NCI-H2171 treated with DMSO at 0.1 percent for 48 hours (cell line): ENCODE measurements around the gene CD2AP.
"Not testable (repeated sequence)": the region's sequence is repeated elsewhere in the genome, so short reads cannot be mapped to it uniquely, and the experiment has no call there.

Experiments
- DNase-seq: peaks from one replicate; lab custom pipeline; 2025; lab: John Stamatoyannopoulos, UW

CD2AP gene

DNA sequence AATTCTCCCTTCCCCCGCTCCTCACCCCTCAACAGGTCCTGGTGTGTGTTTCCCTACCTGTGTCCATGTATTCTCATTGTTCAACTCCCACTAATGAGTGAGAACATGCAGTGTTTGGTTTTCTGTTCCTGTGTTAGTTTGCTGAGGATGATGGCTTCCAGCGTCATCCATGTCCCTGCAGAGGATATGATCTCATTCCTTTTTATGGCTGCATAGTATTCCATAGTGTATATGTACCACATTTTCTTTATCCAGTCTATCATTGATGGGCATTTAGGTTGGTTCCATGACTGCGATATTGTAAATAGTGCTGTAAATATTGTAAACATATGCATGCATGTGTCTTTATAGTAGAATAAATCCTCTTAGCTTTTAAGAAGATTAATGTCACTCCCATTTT, 89.0 kb downstream of the CD2AP start:
- DNase-seq, result not testable (repeated sequence)

DNA sequence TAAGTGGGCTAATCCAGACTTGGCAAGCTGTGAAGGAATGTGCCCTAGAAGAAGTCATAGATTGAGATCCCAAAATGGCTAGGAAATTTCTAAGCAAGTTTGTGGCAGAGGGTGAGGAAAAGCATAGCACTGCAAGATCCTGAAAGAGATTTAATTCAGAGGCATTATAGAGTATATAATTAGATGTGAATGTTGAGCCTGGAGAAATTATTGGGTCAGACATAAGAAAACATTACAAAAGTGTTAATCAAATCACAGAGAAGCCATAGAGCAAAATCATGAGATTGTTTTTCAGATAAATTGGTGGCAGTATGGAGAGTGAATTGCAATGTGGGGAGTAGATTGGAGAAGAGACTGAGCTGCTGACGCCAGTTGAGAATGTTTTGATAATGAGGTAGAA, 90.0 kb downstream of the CD2AP start:
- no peak for DNase-seq

- DNase-seq, result no peak
These were observed 93.9 kb downstream of the CD2AP start for GRCh38 chr6:47571488-47571887.

- no peak for DNase-seq
These were observed 95.5 kb downstream of the CD2AP start for GRCh38 chr6:47573109-47573508.

DNA sequence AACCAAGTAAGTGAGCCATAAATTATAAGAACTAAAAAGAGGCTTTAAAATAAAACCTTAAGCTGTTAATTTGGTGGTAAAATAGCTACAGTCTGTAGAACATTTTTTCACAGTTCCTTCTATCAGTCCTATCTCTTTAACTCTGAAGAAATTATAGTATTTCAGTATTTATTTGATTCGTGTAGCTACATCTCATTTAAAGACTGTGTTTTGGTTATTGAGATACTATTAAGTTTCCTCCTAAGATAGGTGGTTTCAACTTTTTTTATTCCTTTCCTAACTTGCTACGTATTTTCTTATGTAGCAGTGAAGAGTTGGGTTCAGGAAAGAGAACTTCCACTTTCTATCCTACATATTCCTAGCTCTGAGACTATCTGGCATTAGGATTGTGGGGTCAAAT, 97.2 kb downstream of the CD2AP start:
- DNase-seq, result no peak

DNA sequence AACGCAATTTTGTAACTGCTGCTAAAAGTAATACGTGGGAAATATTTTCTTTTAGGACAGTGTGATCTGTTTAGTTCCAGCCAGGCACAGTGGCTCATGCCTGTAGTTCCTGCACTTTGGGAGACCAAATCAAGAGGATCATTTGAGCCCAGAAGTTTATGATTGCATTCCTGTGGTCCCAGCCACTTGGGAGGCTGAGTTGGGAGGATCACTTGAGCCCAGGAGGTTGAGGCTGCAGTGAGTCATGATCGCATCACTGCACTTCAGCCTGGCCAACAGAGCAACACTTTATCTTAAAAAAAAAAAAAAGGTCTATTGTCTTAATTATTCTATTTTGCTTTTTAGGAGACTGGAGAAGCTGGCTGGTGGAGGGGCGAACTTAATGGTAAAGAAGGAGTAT, 101.5 kb downstream of the CD2AP start:
- no peak for DNase-seq

- DNase-seq, result no peak
These were observed 104.0 kb downstream of the CD2AP start for GRCh38 chr6:47581591-47581990.

DNA sequence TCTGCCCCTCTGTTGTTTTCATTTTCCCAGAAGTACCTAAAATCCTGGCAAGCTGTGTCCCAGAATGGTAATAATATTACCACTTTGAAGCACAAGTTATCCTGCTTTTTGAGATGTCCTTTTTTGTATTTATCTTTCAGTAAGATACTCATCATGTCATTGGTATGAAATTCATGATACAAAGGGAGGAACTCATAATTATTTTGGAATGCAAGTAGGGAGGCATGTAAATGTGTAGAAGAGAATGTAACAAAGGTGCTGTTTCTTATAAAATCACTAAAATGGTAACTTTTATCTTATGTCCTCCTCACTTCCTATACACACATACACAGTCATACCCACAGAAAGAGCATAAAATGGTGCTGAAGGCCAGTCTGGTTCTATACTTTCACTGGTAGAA, 109.9 kb downstream of the CD2AP start:
- no peak for DNase-seq

DNA sequence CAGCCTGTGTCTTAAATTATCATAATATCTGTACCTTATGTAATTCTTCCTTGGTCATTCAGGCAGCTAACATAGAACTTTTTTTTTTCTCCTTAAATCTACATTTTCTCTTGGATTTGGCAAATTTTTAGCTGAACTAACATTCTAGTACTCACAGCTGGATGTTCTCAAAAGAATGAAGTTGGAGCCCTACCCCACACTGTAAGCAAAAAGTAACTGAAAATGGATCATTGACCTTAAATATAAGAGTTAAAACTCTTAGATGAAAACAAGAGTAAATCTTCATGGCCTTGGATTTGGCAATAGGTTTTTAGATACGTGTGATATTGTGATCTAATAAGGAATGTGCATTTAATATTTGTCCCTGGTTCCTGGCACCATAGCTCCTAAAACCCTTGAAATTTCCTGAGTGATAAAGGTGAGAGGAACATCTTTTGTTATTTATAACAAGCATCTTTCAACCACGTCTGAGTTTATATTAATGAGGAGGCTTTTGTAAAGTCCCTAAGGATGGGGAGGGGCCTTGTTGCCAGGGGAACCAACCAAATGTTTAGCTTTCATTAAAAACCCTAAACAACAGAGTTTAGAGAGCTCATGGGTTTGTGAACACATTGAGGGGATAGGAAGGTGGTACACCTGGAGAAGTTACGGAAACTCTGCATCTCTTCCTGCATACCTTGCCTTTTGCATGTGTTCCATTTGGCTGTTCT, 114.7 kb downstream of the CD2AP start:
- DNase-seq, result no peak

DNA sequence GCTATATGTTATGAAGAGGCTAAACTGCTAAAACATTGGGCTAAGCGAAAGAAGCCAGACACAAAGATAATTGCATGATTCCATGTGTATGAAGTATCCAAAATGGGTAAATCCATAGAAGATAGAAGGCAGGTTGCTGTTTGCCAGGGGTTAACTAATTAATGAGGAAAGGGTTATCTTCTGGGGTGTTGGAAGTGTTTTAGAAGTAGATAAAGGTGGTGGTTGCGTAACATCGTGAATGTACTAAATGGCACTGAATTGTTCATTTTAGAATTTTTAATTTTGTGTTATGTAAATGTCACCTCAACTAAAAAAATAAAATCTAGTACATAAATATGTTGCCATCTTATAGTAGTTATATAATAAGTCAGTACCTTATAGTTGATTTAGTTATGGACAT, 116.4 kb downstream of the CD2AP start:
- DNase-seq, result no peak

DNA sequence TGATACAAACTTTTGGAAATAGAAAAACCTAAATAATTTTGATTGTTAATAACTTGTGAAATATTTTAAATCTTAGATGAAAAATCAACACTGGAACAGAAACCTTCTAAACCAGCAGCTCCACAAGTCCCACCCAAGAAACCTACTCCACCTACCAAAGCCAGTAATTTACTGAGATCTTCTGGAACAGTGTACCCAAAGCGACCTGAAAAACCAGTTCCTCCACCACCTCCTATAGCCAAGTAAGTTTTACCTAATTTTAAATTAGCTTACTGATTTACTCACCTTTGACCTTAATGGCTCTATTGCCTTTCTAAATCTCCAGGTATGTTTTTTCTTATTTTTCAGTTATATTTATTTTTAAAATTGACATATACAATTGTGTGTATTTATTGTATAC, 118.2 kb downstream of the CD2AP start:
- DNase-seq, result no peak

- DNase-seq, result no peak
These were observed 120.8 kb downstream of the CD2AP start for GRCh38 chr6:47598367-47598766.

DNA sequence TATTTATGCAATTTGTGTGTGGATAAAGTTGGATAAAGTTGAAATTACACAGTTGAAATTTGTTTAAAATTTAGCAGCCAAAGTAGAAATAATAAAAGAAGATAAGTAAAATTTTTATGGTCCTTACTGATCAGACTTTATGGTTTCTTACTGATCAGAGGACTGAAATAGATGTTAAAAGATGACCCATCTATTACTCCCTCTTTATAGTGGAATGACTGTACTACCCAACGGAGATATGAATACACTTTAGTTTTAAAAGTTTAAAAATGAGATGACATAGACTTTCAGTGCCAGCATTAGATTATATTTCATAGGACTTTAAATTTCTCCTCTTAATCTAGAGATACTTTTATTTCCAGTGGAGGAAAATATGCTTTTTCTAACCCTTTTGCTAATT, 121.9 kb downstream of the CD2AP start:
- DNase-seq, result no peak

DNA sequence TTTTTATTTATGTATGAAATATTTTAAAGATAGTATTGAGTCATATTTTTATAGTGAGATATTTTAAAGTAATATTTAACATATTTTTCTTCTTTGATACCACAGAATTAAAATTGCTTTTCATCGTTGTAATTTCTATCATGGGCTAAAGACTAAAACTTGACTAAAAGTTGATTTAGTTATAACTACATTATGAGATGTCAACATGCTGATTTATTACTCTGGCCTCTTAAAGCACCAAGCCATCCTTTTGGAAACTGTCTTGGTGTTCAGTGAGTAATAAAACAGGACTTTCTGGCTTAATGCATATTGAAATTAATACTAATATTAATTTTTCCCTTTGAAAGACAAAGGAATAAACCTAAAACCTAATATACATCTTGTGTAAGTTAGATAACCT, 125.6 kb downstream of the CD2AP start:
- no peak for DNase-seq

DNA sequence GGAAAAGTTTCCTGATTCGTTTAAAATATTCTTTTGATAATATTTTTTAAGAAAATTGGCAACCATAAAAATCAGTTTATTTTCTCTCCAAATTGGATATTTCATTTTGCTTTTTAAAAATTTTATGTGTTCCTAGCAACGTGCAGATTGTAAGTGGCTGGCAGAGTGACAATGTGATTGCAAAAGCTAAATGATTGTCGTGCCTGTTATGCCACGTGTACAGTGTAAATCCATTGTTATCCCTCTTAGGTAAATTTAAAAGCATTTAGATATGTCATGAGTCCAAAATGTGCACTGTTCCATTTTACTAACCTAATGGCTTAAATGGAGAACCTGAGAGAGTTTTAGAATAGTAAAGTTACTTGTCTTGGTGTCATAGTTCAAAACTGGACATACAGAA, 126.4 kb downstream of the CD2AP start:
- no peak for DNase-seq

DNA sequence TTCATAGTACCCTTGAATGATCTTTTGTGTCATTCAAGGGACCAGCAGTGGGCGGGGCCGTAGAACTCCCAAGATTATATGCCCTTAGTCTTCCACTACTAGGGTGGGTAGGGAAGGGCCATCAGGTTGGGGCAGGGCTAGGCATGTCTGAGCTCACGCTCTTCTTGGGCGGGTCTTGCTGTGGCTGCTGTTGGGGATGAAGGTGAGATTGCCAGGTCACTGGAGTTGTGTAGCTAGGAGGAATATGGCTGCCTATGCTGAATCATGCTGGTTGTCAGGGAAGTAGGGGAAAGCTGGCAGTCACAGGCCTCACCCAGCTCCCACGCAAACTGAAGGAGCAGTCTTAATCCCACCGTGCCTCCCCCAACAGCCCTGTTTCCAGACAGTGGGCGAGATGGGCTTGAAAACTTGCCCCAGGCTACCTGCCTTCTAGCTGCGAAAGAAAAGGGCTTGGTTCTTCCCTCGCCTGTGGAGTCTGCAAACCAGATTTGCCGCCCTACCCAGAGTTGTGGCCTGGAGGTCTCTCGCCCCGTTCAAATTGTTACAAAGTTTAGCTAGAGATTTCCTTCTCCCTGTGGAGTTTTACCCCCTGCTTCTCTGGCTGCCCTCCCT, 144.4 kb downstream of the CD2AP start:
- no peak for DNase-seq

GRCh38 chr6:47626782-47627181, 149.2 kb downstream of the CD2AP start:
- no peak for DNase-seq

DNA sequence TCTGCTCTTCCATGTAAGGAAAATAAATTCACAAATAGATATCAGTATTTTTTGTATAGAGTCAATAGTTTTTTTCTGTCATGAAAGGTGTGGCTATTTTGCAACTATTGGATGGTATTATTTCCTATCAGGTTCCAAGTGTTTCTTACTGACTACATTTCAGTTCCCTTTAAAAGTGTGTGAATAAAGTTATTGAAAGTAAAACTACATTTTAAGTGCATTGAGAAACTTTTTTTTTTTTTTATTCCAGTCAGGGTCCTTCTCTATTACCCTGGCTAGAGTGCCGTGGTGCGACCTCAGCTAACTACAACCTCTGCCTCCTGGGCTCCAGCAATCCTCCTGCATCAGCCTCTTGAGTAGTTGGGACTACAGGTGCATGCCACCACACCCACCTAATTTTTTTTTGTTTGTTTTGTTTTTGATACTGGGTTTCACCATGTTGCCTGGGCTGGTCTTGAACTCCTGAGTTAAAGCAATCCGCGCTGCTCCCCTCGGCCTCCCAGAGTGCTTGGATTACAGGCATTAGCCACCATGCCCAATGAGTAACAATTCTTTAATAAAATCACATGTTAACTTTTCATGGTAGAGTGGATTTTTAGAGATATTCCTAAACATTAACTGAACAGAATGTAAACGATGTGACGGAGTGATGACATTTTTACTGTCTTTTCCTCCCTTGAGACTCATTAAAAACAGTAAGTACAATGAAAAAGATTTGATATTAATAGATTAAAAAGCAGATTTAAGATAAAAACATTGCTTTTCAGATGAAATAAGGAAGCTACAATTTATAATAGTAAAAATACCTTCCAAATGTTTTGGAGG, 151.1 kb downstream of the CD2AP start:
- no peak for DNase-seq

- no peak for DNase-seq
These were observed 152.4 kb downstream of the CD2AP start for GRCh38 chr6:47629954-47630353.

GRCh38 chr6:47630587-47630986, 153.0 kb downstream of the CD2AP start:
- no peak for DNase-seq

GRCh38 chr6:47631269-47631772, 153.7 kb downstream of the CD2AP start:
- peak; percentile 69 for DNase-seq

DNA sequence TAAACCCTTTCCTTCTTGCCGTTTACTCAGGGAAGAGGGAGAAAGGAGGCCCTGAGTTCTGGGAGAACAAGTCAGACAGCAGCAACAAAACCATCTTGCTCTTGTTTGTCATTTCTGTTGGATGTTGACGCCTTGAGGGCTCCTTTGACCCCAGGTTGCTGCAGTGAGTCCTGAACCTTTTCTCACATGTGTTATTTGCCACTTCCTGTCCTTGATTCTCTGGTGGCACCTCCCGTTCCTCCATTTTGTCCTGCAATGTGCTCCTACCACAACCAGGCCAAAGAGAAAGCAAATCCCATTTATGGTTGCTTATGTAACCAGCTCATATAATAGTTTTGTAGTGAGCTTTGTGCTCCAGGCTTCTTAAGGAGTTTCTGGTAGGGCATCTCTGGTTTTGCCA, 154.2 kb downstream of the CD2AP start:
- DNase-seq, result no peak

GRCh38 chr6:47633141-47633540, 155.6 kb downstream of the CD2AP start:
- DNase-seq, result no peak
